ENCODE data around the gene PHACTR1.

DNA sequence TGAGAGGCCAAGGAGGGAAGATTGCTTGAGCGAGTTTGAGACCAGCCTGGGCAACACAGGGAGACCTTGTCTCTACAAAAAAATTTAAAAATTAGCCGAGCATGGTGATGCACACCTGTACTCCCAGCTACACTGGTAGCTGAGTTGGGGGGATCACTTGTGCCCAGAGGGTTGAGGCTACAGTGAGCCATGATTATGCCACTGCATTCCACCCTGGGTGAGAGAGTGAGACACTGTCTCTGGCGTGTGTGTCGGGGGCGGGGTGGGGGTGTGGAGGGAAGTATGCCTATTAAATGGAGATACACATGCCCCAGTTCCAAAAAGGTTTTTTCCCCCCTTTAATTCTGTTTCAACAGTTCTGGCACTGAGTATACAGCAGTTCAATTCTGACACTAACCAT is 388.6 kb downstream of the PHACTR1 start:
- TF ChIP-seq, protein P1, sequence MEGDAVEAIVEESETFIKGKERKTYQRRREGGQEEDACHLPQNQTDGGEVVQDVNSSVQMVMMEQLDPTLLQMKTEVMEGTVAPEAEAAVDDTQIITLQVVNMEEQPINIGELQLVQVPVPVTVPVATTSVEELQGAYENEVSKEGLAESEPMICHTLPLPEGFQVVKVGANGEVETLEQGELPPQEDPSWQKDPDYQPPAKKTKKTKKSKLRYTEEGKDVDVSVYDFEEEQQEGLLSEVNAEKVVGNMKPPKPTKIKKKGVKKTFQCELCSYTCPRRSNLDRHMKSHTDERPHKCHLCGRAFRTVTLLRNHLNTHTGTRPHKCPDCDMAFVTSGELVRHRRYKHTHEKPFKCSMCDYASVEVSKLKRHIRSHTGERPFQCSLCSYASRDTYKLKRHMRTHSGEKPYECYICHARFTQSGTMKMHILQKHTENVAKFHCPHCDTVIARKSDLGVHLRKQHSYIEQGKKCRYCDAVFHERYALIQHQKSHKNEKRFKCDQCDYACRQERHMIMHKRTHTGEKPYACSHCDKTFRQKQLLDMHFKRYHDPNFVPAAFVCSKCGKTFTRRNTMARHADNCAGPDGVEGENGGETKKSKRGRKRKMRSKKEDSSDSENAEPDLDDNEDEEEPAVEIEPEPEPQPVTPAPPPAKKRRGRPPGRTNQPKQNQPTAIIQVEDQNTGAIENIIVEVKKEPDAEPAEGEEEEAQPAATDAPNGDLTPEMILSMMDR (IDR thresholded peaks at IDR 0.05): no peak
- no peak for TF ChIP-seq POLR2A (IDR thresholded peaks at IDR 0.05)
- TF ChIP-seq POLR2AphosphoS5 (IDR thresholded peaks at IDR 0.05; ENCODE audit: insufficient read depth in 1 of 2, low read depth in 1 of 2): no peak
